ENCODE measurements around the gene ADH1A.
"Not testable (repeated sequence)": the region's sequence is repeated elsewhere in the genome, so short reads cannot be mapped to it uniquely, and the experiment has no call there.

Gene ADH1A

GRCh38 chr4:99290848-99291786, at the start of gene ADH1A:
ADH1A (minus strand) TSS chr4:99290985; CDS start chr4:99290914, 71 bp downstream.
- Mint-ChIP-seq H3K27me3 (peaks cover 14% of the 10 kb centered on the region), H3K27ac (no peak within 1 kb of the TSS), H3K36me3 (ENCODE audit: low read depth) (no peaks in the 10 kb centered on the region), H3K4me1 (ENCODE audit: low read depth) (no peaks in the 10 kb centered on the region), H3K4me3 (no peak within 1 kb of the TSS), H3K9me3 (peaks cover 15% of the 10 kb centered on the region)

DNA sequence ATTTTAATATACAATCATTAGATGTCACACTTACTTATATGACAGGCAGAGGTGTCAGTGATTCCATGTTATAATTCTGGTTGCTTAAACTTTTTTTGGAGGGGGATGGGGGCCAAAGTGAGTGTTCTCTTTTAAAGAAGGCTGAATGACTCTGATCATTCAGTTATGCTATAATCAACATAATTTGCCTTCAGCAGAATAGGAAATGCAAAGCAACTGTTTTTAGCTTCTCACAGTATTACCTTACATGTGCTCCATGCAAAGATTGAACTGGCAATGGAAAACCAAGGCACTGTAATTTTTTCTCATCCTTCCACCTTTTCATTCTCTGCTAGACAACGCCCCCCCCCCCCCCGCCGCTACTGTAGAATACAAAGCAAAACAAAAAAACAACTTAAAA, 48.4 kb upstream of the ADH1A start:
- peaks cover 27% of the 10 kb centered on the region for H3K27me3 Mint-ChIP-seq
- H3K9me3 Mint-ChIP-seq: no peaks in the 10 kb centered on the region
- no peaks in the 10 kb centered on the region for H3K36me3 Mint-ChIP-seq (ENCODE audit: low read depth)
- no peak overlapping the region for H3K27ac Mint-ChIP-seq
- no peak overlapping the region for H3K4me3 Mint-ChIP-seq
- H3K4me1 Mint-ChIP-seq (ENCODE audit: low read depth): no peaks in the 10 kb centered on the region

- Mint-ChIP-seq H3K9me3 (no peaks in the 10 kb centered on the region), H3K27ac (no peak overlapping the region), H3K27me3 (peaks cover 22% of the 10 kb centered on the region), H3K4me3 (no peak overlapping the region), H3K36me3 (ENCODE audit: low read depth) (no peaks in the 10 kb centered on the region), H3K4me1 (ENCODE audit: low read depth) (no peaks in the 10 kb centered on the region)
Measured at GRCh38 chr4:99336553-99336952, 45.8 kb upstream of the ADH1A start.

GRCh38 chr4:99334880-99335279, 44.1 kb upstream of the ADH1A start:
- Mint-ChIP-seq H3K9me3 (no peaks in the 10 kb centered on the region), H3K4me1 (ENCODE audit: low read depth) (no peaks in the 10 kb centered on the region), H3K27ac (no peak overlapping the region), H3K27me3 (peaks cover 17% of the 10 kb centered on the region), H3K36me3 (ENCODE audit: low read depth) (no peaks in the 10 kb centered on the region), H3K4me3 (no peak overlapping the region)

DNA sequence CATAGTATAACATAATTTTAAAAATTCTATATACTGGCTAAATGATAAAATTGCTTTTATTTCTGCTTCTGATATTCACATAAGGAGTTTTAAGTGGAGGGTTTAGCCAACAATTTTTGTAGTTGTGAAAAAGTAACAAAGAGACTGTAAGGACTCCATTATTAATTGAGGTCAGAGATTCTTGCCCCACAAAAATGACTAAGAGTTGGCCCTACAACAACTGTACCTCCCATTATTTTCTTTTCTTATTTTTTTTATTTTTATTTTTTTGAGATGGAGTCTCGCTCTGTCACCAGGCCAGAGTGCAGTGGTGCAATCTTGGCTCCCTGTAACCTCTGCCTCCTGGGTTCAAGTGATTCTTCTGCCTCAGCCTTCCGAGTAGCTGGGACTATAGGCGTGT, 39.9 kb upstream of the ADH1A start:
- Mint-ChIP-seq H3K9me3 (no peaks in the 10 kb centered on the region), H3K27me3 (peaks cover 6% of the 10 kb centered on the region)

GRCh38 chr4:99329876-99330275, 39.1 kb upstream of the ADH1A start:
- Mint-ChIP-seq H3K4me3 (no peak overlapping the region), H3K9me3 (no peaks in the 10 kb centered on the region), H3K4me1 (ENCODE audit: low read depth) (no peaks in the 10 kb centered on the region), H3K36me3 (ENCODE audit: low read depth) (no peaks in the 10 kb centered on the region), H3K27ac (no peak overlapping the region), H3K27me3 (no peaks in the 10 kb centered on the region)

More for the DNA sequence above, 39.9 kb upstream of the ADH1A start:
- Mint-ChIP-seq H3K27ac (no peak overlapping the region), H3K4me1 (ENCODE audit: low read depth) (no peaks in the 10 kb centered on the region), H3K4me3 (no peak overlapping the region), H3K36me3 (ENCODE audit: low read depth) (no peaks in the 10 kb centered on the region)

- Mint-ChIP-seq H3K27me3 (peaks cover 3% of the 10 kb centered on the region), H3K4me1 (ENCODE audit: low read depth) (no peaks in the 10 kb centered on the region), H3K9me3 (no peaks in the 10 kb centered on the region), H3K36me3 (ENCODE audit: low read depth) (no peaks in the 10 kb centered on the region), H3K27ac (no peak overlapping the region), H3K4me3 (no peak overlapping the region)
Measured at GRCh38 chr4:99324979-99325378, 34.2 kb upstream of the ADH1A start.

DNA sequence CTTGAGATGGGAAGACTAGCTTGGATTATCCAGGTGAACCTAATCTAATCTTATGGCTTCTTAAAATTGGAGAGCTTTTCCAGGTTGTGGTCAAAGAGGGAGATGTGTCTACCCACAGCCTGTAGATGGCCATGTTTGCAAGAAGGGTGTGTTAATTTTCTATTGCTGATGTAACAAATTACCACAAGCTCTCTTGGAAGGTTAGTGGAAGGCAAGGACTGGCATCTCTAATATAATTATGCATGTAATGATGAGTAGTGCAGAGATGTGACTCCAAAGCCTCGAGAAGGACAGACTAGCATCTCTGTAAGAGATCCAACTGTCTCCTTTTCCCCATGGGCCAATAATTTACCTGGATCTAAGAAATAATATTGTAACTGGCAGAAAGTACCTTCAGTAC, 33.6 kb upstream of the ADH1A start:
- no peaks in the 10 kb centered on the region for H3K36me3 Mint-ChIP-seq (ENCODE audit: low read depth)
- H3K4me3 Mint-ChIP-seq: no peak overlapping the region
- H3K4me1 Mint-ChIP-seq (ENCODE audit: low read depth): no peaks in the 10 kb centered on the region
- H3K27me3 Mint-ChIP-seq: peaks cover 4% of the 10 kb centered on the region
- no peaks in the 10 kb centered on the region for H3K9me3 Mint-ChIP-seq
- H3K27ac Mint-ChIP-seq: no peak overlapping the region

DNA sequence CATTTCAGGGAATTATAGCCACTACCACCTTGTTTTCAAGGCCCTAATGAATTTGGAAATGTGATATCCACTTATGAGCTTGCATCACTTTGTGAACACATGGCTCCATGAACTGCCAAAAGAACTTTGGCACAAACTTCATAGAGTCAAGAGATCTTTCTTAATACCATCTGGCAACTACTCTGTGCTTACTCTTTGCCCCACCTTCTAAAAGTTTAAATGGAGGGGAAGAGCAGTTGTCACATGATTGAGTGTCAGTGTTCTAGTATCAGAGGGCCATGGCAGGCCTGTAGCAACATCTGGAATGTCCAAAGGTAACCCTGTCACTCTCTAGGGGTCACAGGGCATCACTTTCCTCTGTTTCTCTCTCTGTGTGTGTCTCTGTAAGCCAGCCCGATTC, 33.0 kb upstream of the ADH1A start:
- Mint-ChIP-seq H3K4me3 (no peak overlapping the region), H3K9me3 (no peaks in the 10 kb centered on the region), H3K27ac (no peak overlapping the region), H3K4me1 (ENCODE audit: low read depth) (no peaks in the 10 kb centered on the region), H3K36me3 (ENCODE audit: low read depth) (no peaks in the 10 kb centered on the region), H3K27me3 (peaks cover 8% of the 10 kb centered on the region)

DNA sequence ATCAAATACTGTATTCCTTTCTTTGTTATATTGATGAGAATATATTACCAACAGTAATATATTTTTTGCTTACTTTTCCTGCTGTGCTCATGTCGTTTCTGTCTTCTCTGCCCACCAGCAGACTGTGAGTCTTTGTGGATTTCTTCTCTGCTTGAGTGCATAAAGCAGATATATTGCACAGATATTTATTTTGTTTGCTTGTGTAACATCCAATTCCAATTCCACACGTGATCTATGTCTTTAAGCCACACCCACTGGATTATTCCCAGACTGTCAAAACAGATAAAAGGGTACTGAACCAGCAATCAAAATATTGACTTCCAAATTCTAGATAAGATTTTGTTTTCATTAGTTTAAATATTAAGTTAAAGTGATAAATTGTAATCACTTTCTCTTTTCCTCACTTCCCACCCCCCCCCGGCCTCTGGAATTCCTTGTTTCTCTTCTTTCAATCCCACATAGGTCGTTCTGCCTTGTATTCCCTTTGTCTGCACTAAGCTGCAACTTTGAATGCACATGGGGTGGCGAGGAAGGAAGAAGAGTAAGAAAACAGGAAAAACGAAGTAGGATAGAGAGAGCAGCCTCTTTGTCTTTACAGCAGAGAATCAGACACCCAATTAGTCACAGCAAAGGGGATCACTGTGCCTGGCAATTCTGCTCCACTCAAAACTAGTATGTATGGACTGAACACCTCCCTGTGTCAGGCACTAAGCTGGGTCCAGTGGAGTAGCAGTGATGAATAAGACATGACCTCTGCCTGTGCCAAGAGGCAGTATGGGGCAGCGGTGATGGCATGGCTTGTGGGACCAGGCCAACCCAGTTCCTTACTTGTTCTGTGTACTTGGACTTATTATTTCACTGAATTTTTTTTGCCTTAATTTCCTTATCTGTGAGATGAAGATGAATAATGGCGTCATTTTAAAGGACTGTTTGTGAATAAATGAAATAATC, 30.7 kb upstream of the ADH1A start, which contains the start of gene ADH1B:
ADH1B (minus strand) TSS at position 161 of the 951 bp plus-strand sequence; CDS start at position 91, 70 bp downstream.
- Mint-ChIP-seq H3K27me3 (peaks cover 8% of the 10 kb centered on the region), H3K4me1 (ENCODE audit: low read depth) (no peaks in the 10 kb centered on the region), H3K4me3 (no peak within 1 kb of the TSS), H3K9me3 (no peaks in the 10 kb centered on the region), H3K27ac (no peak within 1 kb of the TSS), H3K36me3 (ENCODE audit: low read depth) (no peaks in the 10 kb centered on the region)

DNA sequence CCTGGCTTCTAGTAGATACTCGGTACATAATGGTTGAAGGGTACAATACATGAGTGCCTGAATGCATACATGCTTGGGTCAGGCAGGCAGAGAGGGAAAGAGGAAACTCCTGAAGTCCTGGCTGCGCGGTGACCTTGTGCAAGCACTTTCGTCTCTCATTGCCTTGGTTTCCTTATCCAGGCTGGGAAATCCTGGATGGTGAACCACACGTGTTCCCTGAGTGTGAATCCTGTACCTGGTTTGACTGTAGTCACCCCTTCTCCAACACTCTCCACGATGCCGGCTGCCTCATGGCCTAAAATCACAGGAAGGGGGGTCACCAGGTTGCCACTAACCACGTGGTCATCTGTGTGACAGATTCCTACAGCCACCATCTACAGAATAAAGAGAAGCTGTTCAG, 27.0 kb upstream of the ADH1A start:
- not testable (repeated sequence) for H3K4me3 Mint-ChIP-seq

GRCh38 chr4:99317354-99317753, 26.6 kb upstream of the ADH1A start:
- Mint-ChIP-seq H3K4me1 (ENCODE audit: low read depth) (no peaks in the 10 kb centered on the region), H3K27me3 (peaks cover 5% of the 10 kb centered on the region), H3K36me3 (ENCODE audit: low read depth) (no peaks in the 10 kb centered on the region), H3K9me3 (no peaks in the 10 kb centered on the region), H3K27ac (no peak overlapping the region), H3K4me3 (no peak overlapping the region)

More for the DNA sequence above, 27.0 kb upstream of the ADH1A start:
- H3K27ac Mint-ChIP-seq; H3K4me1 Mint-ChIP-seq (ENCODE audit: low read depth); H3K27me3 Mint-ChIP-seq; H3K9me3 Mint-ChIP-seq; H3K36me3 Mint-ChIP-seq (ENCODE audit: low read depth): not testable (repeated sequence)

GRCh38 chr4:99315839-99316238, 25.1 kb upstream of the ADH1A start:
- Mint-ChIP-seq H3K4me1 (ENCODE audit: low read depth) (no peaks in the 10 kb centered on the region), H3K36me3 (ENCODE audit: low read depth) (no peaks in the 10 kb centered on the region), H3K27me3 (peaks cover 5% of the 10 kb centered on the region), H3K9me3 (no peaks in the 10 kb centered on the region), H3K4me3 (no peak overlapping the region), H3K27ac (no peak overlapping the region)

DNA sequence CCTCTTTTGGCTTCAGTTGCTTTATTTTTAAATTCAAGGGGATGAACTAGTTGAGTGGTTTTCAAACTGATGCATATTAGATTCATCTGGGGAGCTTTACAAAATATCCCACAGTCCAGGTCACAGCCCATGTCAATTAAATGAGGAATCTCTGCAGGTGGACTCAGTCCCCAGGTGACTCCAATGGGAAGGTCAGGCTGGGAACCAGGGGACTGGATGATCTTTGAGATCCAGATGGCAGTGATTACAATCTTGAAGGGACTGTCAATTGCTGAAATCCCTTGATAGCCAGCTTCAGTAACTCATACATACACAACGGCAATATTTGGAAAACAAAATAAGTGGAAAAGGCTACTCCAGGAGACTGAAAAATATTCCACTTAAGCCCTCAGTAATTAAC, 23.4 kb upstream of the ADH1A start:
- no peak overlapping the region for H3K27ac Mint-ChIP-seq
- no peaks in the 10 kb centered on the region for H3K4me1 Mint-ChIP-seq (ENCODE audit: low read depth)
- H3K27me3 Mint-ChIP-seq: peaks cover 11% of the 10 kb centered on the region
- no peak overlapping the region for H3K4me3 Mint-ChIP-seq
- no peaks in the 10 kb centered on the region for H3K36me3 Mint-ChIP-seq (ENCODE audit: low read depth)
- H3K9me3 Mint-ChIP-seq: no peaks in the 10 kb centered on the region

DNA sequence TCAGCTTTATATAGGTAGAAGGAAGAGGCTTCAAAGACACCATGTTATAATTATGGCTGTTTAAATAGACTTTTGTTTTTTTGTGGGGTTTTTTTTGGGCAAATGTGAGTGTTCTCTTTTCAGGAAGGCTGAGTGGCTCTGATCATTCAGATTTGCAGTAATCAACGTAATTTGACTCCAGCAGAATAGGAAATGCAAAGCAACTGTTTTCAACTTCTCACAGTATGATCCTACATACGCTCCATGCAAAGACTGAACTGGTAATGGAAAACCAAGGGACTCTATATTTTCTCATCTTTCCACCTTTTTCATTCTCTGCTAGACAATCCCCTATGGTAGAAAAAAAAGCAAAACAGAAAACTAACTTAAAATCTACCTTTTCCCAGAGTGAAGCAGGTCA, 19.6 kb upstream of the ADH1A start:
- Mint-ChIP-seq H3K27me3 (peaks cover 12% of the 10 kb centered on the region), H3K36me3 (ENCODE audit: low read depth) (no peaks in the 10 kb centered on the region), H3K9me3 (no peaks in the 10 kb centered on the region), H3K4me1 (ENCODE audit: low read depth) (no peaks in the 10 kb centered on the region), H3K4me3 (no peak overlapping the region), H3K27ac (no peak overlapping the region)
